ENCODE data around the gene CPXM2. TPM values are rescaled to one million over a fixed set of nuclear protein-coding genes. Genes with fewer than 3 reads are reported as not detected.

CPXM2 gene
- total RNA-seq, 1 experiment from 2014 or later, result not detected

DNA sequence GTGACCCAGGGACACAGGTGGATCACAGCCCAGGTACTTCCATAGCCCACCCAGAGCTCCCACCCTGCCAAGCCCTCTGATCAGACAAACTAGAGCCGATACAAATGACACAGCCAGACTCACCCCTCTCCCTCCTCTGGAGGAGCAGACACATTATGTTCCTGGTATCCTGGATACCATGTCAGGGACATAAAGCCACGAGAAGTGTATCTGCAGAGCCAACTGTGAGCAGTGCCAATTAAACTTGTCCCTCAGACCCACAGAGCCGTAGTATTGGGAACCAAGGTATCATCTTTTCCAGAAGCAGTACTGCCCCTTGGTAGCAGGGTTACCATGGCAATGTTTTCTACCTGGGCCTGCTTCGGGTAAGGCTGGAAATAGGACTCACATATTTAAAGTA lies 47.3 kb upstream of the CPXM2 start:
- POLR2A ChIA-PET, result no interaction called here
- intact Hi-C loops (cut with micrococcal nuclease; ENCODE audit: unreplicated experiment), result no loop called here

GRCh38 chr10:123936426-123936825 lies 44.8 kb upstream of the CPXM2 start:
- Histone ChIP-seq H3K9me3 (ENCODE audit: control insufficient read depth, insufficient read depth, low read depth, low read length) (no peaks in the 10 kb centered on the region), H3K36me3 (ENCODE audit: control insufficient read depth, insufficient read depth, low read length) (no peaks in the 10 kb centered on the region), H3K4me1 (ENCODE audit: control insufficient read depth, insufficient read depth, low read length) (no peaks in the 10 kb centered on the region), H3K27me3 (ENCODE audit: control insufficient read depth, insufficient read depth, low read length) (no peaks in the 10 kb centered on the region), H3K4me3 (ENCODE audit: low read depth in 2 of 2, low read length in 2 of 2) (no peak overlapping the region), H3K27ac (ENCODE audit: low read length) (no peak overlapping the region)
- in situ Hi-C loops (cut with HindIII; ENCODE audit: low pct_unique_long_range_greater_than_20kb, low sequenced_read_pairs), result no loop called here
- BruUV-seq (replicated peaks), result no TSS peak
- TF ChIP-seq, protein P1, sequence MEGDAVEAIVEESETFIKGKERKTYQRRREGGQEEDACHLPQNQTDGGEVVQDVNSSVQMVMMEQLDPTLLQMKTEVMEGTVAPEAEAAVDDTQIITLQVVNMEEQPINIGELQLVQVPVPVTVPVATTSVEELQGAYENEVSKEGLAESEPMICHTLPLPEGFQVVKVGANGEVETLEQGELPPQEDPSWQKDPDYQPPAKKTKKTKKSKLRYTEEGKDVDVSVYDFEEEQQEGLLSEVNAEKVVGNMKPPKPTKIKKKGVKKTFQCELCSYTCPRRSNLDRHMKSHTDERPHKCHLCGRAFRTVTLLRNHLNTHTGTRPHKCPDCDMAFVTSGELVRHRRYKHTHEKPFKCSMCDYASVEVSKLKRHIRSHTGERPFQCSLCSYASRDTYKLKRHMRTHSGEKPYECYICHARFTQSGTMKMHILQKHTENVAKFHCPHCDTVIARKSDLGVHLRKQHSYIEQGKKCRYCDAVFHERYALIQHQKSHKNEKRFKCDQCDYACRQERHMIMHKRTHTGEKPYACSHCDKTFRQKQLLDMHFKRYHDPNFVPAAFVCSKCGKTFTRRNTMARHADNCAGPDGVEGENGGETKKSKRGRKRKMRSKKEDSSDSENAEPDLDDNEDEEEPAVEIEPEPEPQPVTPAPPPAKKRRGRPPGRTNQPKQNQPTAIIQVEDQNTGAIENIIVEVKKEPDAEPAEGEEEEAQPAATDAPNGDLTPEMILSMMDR (IDR thresholded peaks at IDR 0.05), result no peak
- TF ChIP-seq REST (IDR thresholded peaks at IDR 0.05; ENCODE audit: insufficient read depth in 1 of 2, low read depth in 2 of 2, low read length in 1 of 2), result no peak
- no peak for TF ChIP-seq SIN3A (IDR thresholded peaks at IDR 0.05; ENCODE audit: borderline replicate concordance, insufficient read depth, low read depth, low read length)
- TF ChIP-seq TCF7L2 (IDR thresholded peaks at IDR 0.05; ENCODE audit: low read depth, low read length), result no peak
- no peak for TF ChIP-seq POLR2AphosphoS5 (IDR thresholded peaks at IDR 0.05; ENCODE audit: low read depth, low read length)
- ATAC-seq (no peak), DNase-seq (ENCODE audit: low read depth, low spot score) (no peak)
- POLR2A ChIA-PET, result no interaction called here
- CTCF ChIA-PET, result no interaction called here
- intact Hi-C loops (cut with micrococcal nuclease; ENCODE audit: unreplicated experiment), result no loop called here

More for the DNA sequence above, 47.3 kb upstream of the CPXM2 start:
- no peaks in the 10 kb centered on the region for H3K4me1 ChIP-seq (ENCODE audit: control insufficient read depth, insufficient read depth, low read length)
- ATAC-seq (no peak), DNase-seq (ENCODE audit: low read depth, low spot score) (no peak)
- in situ Hi-C loops (cut with HindIII; ENCODE audit: low pct_unique_long_range_greater_than_20kb, low sequenced_read_pairs), result no loop called here
- H3K4me3 ChIP-seq (ENCODE audit: low read depth in 2 of 2, low read length in 2 of 2), result no peak overlapping the region
- no TSS peak for BruUV-seq (replicated peaks)
- TF ChIP-seq SIN3A (IDR thresholded peaks at IDR 0.05; ENCODE audit: borderline replicate concordance, insufficient read depth, low read depth, low read length) (no peak), TCF7L2 (IDR thresholded peaks at IDR 0.05; ENCODE audit: low read depth, low read length) (no peak), POLR2AphosphoS5 (IDR thresholded peaks at IDR 0.05; ENCODE audit: low read depth, low read length) (no peak), REST (IDR thresholded peaks at IDR 0.05; ENCODE audit: insufficient read depth in 1 of 2, low read depth in 2 of 2, low read length in 1 of 2) (no peak)
- TF ChIP-seq, protein P1 (IDR thresholded peaks at IDR 0.05), result no peak
- no peaks in the 10 kb centered on the region for H3K9me3 ChIP-seq (ENCODE audit: control insufficient read depth, insufficient read depth, low read depth, low read length)
- no peaks in the 10 kb centered on the region for H3K27me3 ChIP-seq (ENCODE audit: control insufficient read depth, insufficient read depth, low read length)
- no peak overlapping the region for H3K27ac ChIP-seq (ENCODE audit: low read length)
- CTCF ChIA-PET, result no interaction called here
- no peaks in the 10 kb centered on the region for H3K36me3 ChIP-seq (ENCODE audit: control insufficient read depth, insufficient read depth, low read length)

All from Panc1 (cell line).